Neuron (in vitro differentiated cells): Measurements from ENCODE around the gene STUB1.

Source experiments
- H2AFZ ChIP-seq: one replicate; pipeline ENCODE4 v1.6.1; 2013; ENCODE audit warnings: low read depth, mild to moderate bottlenecking, inconsistent platforms, low read length, moderate library complexity
- H3K27me3 ChIP-seq: one replicate; pipeline ENCODE4 v1.6.1; 2013; ENCODE audit warnings: low read length; ENCODE audit not compliant: insufficient read depth
- H3K36me3 ChIP-seq: one replicate; pipeline ENCODE4 v1.6.1; 2013; ENCODE audit warnings: low read length; ENCODE audit not compliant: insufficient read depth
- H3K4me1 ChIP-seq: one replicate; pipeline ENCODE4 v1.6.1; 2013; ENCODE audit warnings: low read length; ENCODE audit not compliant: insufficient read depth
- H3K4me3 ChIP-seq: 2 replicates; pipeline ENCODE4 v1.5.1; 2013; ENCODE audit warnings: mild to moderate bottlenecking, low read length, moderate library complexity
- H3K9me3 ChIP-seq: one replicate; pipeline ENCODE4 v1.6.1; 2013; ENCODE audit warnings: low read length

STUB1 gene

DNA sequence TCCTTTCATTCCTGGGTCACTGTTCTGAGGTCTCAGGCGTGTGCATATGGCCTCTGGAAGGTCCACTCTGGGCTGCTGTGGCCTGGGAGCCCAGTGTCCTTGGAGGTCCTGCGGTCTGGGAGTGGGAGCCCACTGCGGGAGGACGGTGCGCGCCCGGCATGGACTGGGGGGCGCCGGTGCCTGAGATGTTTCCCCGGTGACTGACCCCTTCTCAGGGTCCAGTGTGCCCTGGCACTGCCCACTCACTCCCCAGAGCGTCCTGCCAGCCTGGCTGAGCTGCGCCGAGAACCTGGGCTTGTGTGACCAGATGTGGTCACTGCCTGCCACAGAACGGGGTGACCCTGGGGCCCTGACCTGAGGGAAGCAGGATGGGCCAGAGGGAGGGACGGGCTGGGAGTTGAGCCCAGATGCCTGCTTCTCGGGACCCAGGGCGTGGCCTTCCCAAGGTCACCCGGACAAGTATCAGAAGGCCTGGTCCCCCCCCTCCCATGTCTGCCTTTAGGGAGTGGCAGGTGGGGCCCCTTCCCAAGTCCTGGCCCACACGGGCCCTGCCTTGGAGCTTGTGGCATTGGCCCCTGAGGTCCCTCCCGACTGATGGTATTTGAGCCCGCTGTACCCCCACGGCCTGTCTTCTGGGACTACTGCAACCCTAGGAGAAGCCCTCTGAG lies 5.9 kb upstream of the STUB1 start:
- Histone ChIP-seq H3K4me3 (no peak overlapping the region), H3K4me1 (no peaks in the 10 kb centered on the region), H2AFZ (no peak overlapping the region), H3K9me3 (no peaks in the 10 kb centered on the region), H3K36me3 (peaks cover 50% of the 10 kb centered on the region), H3K27me3 (no peaks in the 10 kb centered on the region)

DNA sequence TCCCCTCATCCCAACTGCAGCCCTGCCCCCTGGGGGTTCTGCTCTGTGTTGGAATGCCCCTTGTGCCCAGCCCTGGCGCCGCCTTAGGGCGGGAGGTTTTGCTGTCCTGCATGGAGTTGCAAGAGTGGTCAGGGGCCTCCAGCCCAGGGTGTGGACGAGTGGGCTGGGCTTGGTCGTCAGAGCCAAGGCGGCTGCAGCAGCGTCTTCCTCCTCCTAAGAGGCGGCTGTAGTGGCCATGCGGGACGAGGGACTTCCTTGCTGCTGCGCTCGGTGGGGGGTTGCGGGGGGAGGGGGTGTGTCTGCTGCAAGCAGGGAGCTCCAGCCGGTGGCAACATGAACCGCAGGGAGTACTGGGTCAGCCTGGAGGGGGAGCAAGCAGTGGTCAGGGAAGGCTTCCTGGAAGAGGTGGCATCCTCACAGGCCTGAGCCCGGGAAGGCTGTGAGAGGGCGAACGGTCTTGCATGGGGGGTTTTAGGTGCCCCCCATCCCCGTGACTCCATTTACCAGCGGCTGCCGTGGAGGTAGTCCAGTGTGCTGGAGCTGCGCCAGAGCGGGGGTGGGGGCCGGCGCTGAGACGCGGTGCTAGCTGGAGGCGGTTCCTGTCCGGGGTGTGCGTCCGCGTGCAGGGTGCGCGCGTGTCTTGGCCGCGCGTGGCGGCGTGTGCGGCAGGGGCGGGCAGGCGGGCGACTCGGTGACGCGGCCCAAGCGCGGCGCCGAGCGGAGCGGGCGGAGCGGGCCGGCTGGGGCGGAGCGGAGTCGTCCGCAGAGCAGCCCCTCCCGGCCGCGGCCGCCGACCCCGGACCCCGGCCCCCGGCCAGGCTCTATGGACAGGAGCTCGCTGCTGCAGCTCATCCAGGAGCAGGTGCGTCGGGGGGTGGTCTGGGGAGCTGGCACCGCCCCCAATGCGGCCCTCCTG lies 5.0 kb upstream of the STUB1 start, which contains the start of gene RHBDL1:
TSS of gene RHBDL1 (plus strand) at position 704 of the 916 bp plus-strand sequence. CDS start at position 824, 120 bp downstream.
- no peak within 1 kb of the TSS for H3K4me3 ChIP-seq
- H3K4me1 ChIP-seq: no peaks in the 10 kb centered on the region
- H3K36me3 ChIP-seq: peaks cover 42% of the 10 kb centered on the region

DNA sequence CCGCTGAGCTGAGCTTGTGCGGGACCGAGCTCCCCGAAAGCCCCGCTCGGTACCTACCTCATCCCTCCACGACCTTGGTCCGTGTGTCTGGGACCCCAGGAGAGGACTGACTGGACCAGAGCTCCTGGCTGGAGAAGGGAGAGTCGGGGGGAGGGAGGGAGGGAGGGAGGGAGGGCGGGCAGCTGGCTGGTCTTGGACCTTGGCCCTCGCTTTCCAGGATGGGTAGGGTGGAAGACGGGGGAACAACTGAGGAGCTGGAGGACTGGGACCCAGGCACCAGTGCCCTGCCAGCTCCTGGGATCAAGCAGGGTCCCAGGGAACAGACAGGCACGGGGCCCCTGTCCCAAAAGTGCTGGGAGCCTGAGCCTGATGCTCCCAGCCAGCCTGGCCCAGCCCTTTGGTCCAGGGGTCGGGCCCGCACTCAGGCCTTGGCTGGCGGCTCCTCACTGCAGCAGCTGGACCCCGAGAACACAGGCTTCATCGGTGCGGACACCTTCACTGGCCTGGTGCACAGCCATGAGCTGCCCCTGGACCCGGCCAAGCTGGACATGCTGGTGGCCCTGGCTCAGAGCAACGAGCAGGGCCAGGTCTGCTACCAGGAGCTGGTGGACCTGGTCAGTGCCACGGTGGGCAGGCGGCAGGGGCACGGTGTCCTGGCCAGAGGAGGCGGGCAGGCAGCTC lies 4.2 kb upstream of the STUB1 start:
- peaks cover 34% of the 10 kb centered on the region for H3K36me3 ChIP-seq
- H2AFZ ChIP-seq: no peak overlapping the region
- H3K4me3 ChIP-seq: no peak overlapping the region
- H3K27me3 ChIP-seq: no peaks in the 10 kb centered on the region
- H3K4me1 ChIP-seq: peaks cover 3% of the 10 kb centered on the region
- no peaks in the 10 kb centered on the region for H3K9me3 ChIP-seq

More for the DNA sequence above, 5.0 kb upstream of the STUB1 start, which contains the start of gene RHBDL1:
- Histone ChIP-seq H3K27me3 (no peaks in the 10 kb centered on the region), H3K9me3 (no peaks in the 10 kb centered on the region), H2AFZ (no peak within 1 kb of the TSS)

DNA sequence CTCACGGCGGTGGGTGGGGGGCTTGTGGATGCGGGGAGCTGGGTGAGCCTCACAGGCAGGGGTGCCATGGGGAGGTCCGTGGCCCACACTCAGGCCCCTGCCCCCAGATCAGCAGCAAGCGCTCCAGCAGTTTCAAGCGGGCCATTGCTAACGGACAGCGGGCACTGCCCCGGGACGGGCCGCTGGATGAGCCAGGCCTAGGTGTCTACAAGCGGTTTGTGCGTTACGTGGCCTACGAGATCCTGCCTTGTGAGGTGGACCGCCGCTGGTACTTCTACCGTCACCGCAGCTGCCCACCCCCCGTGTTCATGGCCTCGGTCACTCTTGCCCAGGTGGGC lies 3.7 kb upstream of the STUB1 start:
- Histone ChIP-seq H3K9me3 (no peaks in the 10 kb centered on the region), H3K4me3 (no peak overlapping the region), H3K4me1 (peaks cover 8% of the 10 kb centered on the region), H3K36me3 (peaks cover 32% of the 10 kb centered on the region), H2AFZ (no peak overlapping the region), H3K27me3 (no peaks in the 10 kb centered on the region)

DNA sequence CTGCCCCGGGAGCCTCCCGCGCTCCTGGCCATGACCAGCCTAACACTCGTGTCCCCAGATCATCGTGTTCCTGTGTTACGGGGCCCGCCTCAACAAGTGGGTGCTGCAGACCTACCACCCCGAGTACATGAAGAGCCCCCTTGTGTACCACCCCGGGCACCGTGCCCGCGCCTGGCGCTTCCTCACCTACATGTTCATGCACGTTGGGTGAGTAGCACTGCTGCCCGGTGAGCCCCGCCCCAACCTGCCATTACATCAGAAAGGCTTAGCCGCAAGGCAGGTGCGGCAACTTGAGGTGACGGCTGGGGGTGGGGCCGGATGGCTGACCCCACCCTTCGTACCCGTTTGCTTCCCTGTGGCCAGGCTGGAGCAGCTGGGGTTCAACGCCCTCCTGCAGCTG lies 3.3 kb upstream of the STUB1 start:
- Histone ChIP-seq H3K4me1 (peaks cover 12% of the 10 kb centered on the region), H3K9me3 (no peaks in the 10 kb centered on the region), H3K36me3 (peaks cover 33% of the 10 kb centered on the region), H3K4me3 (no peak overlapping the region), H2AFZ (no peak overlapping the region), H3K27me3 (no peaks in the 10 kb centered on the region)

DNA sequence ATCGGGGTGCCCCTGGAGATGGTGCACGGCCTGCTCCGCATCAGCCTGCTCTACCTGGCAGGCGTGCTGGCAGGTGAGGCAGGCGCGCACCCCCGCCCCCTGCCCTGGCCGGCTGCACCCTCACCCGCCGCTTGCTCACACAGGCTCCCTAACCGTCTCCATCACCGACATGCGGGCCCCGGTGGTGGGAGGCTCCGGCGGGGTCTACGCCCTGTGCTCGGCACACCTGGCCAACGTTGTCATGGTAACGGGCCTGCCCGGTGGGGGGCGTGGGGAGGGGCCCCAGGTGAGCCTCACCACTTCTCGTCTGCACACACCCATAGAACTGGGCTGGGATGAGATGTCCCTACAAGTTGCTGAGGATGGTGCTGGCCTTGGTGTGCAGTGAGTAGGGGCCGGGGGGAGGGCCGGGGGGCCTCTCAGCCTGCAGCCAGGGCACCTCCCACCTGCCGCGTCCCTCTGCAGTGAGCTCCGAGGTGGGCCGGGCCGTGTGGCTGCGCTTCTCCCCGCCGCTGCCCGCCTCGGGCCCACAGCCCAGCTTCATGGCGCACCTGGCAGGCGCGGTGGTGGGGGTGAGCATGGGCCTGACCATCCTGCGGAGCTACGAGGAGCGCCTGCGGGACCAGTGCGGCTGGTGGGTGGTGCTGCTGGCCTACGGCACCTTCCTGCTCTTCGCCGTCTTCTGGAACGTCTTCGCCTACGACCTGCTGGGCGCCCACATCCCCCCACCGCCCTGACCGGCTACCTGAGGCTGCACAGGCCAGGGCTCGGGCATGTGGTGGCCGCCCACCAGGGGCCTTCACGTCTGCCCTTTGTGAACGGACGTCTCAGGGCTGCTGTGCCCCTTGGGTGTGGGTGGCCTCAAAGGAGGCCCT lies 2.7 kb upstream of the STUB1 start:
- Histone ChIP-seq H2AFZ (no peak overlapping the region), H3K9me3 (no peaks in the 10 kb centered on the region), H3K27me3 (no peaks in the 10 kb centered on the region), H3K4me3 (no peak overlapping the region), H3K36me3 (peaks cover 33% of the 10 kb centered on the region), H3K4me1 (peaks cover 14% of the 10 kb centered on the region)

DNA sequence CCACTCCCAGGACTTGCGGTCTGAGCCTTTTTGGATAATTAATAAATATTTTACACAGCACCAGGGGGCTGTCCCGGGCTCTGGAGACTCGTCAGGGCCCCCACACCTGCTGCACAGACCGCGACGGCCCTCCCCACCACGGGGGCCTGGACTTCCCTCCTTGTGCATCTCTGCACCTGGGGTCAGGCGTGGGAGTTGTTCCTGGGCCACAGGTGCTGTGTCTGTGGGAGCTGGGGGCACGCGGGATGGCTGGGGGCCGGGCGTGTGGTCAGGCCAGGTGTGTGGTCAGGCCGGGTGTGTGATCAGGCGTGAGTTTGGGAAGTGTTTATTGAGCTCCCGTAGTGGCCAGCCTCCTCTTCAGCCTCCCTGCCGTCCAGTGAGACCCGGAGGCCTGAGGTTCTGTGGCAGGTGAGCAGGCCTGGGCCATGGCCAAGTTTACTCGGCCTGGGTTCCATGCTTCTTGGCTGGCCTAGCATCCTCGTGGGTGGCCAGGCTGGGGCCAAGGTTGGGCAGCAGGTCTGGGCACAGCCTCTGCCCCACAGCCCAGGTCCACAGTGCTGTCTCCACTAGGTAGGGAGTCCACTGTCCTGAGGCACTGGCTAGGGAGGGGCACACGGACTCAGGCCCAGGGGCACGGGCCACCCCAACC lies 1.9 kb upstream of the STUB1 start:
- H3K36me3 ChIP-seq: peaks cover 33% of the 10 kb centered on the region
- no peak overlapping the region for H2AFZ ChIP-seq
- H3K9me3 ChIP-seq: no peaks in the 10 kb centered on the region
- H3K27me3 ChIP-seq: no peaks in the 10 kb centered on the region
- H3K4me3 ChIP-seq: no peak overlapping the region
- H3K4me1 ChIP-seq: peaks cover 15% of the 10 kb centered on the region

DNA sequence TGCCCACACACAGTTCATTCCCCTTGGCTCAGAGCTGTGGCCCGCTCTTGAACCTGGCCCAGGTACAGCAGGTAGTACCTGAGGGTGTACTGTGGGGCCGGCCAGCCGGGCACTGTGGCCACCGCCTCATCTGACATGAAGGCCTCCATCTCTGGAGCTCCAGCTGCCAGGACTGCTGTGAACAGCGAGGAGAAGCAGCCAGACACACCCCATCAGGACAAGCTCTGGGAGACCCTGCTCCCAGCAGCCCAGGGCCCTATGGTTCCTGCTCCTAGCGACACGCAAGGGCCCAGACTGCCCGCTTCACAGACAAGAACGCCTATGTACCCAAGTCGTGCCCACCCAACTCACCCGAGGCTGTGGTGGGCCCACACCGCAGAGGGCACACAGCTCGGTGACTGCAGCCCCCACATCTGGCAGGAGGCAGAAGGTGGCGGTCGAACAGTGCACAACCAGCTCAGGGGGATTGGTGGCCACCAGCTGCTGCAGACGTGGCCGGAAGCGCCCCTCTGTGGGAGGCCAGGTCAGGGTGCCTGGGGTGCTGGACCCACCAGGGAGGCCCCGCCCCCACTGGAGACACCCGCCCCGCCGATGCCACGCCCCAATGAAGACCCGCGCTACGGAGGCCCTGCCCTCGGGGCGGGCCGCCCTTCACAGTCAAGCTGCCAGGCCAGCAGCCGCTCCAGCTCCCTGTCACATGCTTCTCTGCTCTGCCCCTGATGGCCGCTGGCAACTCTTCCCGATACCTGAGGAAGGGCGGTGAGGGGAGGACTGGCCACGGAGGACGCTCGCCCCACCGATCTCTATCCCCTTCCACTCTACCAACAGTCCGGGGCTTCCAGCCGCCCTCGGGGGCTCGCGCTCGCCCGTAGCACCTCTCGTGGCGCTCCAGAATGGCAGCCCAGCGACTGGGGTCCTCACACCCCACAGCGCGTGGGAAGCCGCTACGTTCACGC lies 1.1 kb upstream of the STUB1 start:
- Histone ChIP-seq H3K36me3 (peaks cover 30% of the 10 kb centered on the region), H3K9me3 (no peaks in the 10 kb centered on the region), H3K27me3 (no peaks in the 10 kb centered on the region), H3K4me1 (peaks cover 16% of the 10 kb centered on the region), H2AFZ (no peak overlapping the region), H3K4me3 (peak overlapping the region; percentile 26)

DNA sequence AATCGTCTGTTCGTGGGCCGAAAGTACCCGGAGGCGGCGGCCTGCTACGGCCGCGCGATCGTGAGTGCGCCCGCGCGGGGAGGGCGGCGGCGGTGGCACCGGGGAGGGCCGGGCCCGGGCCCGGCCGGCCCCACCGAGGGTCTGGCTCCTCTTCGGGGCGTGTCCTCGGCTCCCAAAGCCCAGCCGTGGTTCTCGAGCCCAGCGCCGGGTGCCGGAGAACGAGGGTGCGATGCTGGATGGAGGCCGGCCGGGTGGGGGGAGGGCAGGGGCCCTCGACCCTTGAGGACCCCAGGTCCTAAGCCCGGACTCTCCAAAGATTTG lies 375 bp downstream of the STUB1 start:
- Histone ChIP-seq H3K36me3 (peaks cover 32% of the 10 kb centered on the region), H3K27me3 (no peaks in the 10 kb centered on the region), H3K9me3 (no peaks in the 10 kb centered on the region), H3K4me3 (peak overlapping the region; percentile 87), H3K4me1 (peaks cover 16% of the 10 kb centered on the region), H2AFZ (no peak overlapping the region)

DNA sequence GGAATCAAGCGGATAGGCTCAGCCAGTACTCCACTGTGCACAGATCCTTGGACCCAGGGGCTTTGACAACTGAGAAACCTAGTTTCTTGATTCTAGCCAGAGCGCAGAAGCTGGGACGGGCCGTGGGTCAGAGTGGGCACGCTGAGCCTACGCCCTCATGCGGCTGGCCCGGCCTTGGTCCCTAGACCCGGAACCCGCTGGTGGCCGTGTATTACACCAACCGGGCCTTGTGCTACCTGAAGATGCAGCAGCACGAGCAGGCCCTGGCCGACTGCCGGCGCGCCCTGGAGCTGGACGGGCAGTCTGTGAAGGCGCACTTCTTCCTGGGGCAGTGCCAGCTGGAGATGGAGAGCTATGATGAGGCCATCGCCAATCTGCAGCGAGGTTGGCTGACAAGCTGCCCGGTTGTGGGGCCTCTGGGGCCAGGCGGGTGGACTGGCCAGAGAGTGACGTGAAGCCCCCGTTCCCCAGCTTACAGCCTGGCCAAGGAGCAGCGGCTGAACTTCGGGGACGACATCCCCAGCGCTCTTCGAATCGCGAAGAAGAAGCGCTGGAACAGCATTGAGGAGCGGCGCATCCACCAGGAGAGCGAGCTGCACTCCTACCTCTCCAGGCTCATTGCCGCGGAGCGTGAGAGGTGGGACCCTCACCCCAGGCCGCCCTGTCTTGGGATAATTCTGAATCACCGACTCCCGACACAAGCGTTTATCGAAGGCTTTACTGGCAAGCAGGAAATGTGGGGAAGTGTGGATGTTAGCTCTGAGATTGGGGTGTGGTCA lies 946 bp downstream of the STUB1 start:
- Histone ChIP-seq H3K27me3 (no peaks in the 10 kb centered on the region), H3K4me3 (peak overlapping the region; percentile 87), H2AFZ (no peak overlapping the region), H3K9me3 (no peaks in the 10 kb centered on the region), H3K4me1 (peaks cover 16% of the 10 kb centered on the region), H3K36me3 (peaks cover 37% of the 10 kb centered on the region)
